NCI-H82 (cell line): ENCODE measurements around the gene DOCK11.
"Not testable (repeated sequence)": the region's sequence is repeated elsewhere in the genome, so short reads cannot be mapped to it uniquely, and the experiment has no call there.

ENCODE experiments used
- DNase-seq: peaks from one replicate; lab custom pipeline; 2025; lab: John Stamatoyannopoulos, UW

The DOCK11 gene

GRCh38 chrX:118570209-118570608 lies 74.6 kb downstream of the DOCK11 start:
- no peak for DNase-seq

- no peak for DNase-seq
These were observed 76.2 kb downstream of the DOCK11 start for GRCh38 chrX:118571836-118572235.

GRCh38 chrX:118574666-118575065 lies 79.1 kb downstream of the DOCK11 start:
- no peak for DNase-seq

GRCh38 chrX:118577041-118577440 lies 81.4 kb downstream of the DOCK11 start:
- no peak for DNase-seq

GRCh38 chrX:118579417-118579816 lies 83.8 kb downstream of the DOCK11 start:
- no peak for DNase-seq

GRCh38 chrX:118582926-118583325 lies 87.3 kb downstream of the DOCK11 start:
- not testable (repeated sequence) for DNase-seq

- DNase-seq = no peak
These were observed 88.2 kb downstream of the DOCK11 start for GRCh38 chrX:118583781-118584180.

GRCh38 chrX:118585296-118585695 lies 89.7 kb downstream of the DOCK11 start:
- DNase-seq = no peak

GRCh38 chrX:118586206-118586605 lies 90.6 kb downstream of the DOCK11 start:
- not testable (repeated sequence) for DNase-seq

- DNase-seq = no peak
These were observed 93.1 kb downstream of the DOCK11 start for GRCh38 chrX:118588715-118589114.

- DNase-seq = no peak
These were observed 93.6 kb downstream of the DOCK11 start for GRCh38 chrX:118589227-118589626.

- no peak for DNase-seq
These were observed 97.8 kb downstream of the DOCK11 start for GRCh38 chrX:118593407-118593806.

- DNase-seq = no peak
These were observed 99.2 kb downstream of the DOCK11 start for GRCh38 chrX:118594697-118595420.

GRCh38 chrX:118595501-118596042 lies 100.0 kb downstream of the DOCK11 start:
- no peak for DNase-seq

- DNase-seq = no peak
These were observed 100.8 kb downstream of the DOCK11 start for GRCh38 chrX:118596390-118596789.

GRCh38 chrX:118603981-118604380 lies 108.4 kb downstream of the DOCK11 start:
- peak; percentile 71 for DNase-seq

- no peak for DNase-seq
These were observed 116.7 kb downstream of the DOCK11 start for GRCh38 chrX:118612290-118612689.

GRCh38 chrX:118614150-118614549 lies 118.5 kb downstream of the DOCK11 start:
- DNase-seq = no peak

GRCh38 chrX:118615141-118615540 lies 119.5 kb downstream of the DOCK11 start:
- no peak for DNase-seq

- no peak for DNase-seq
These were observed 125.6 kb downstream of the DOCK11 start for GRCh38 chrX:118621081-118621759.

GRCh38 chrX:118623062-118623461 lies 127.4 kb downstream of the DOCK11 start:
- DNase-seq = no peak

GRCh38 chrX:118626346-118626745 lies 130.7 kb downstream of the DOCK11 start:
- no peak for DNase-seq

- peak; percentile 25 for DNase-seq
These were observed 131.6 kb downstream of the DOCK11 start for GRCh38 chrX:118627084-118627758.
